SU-DHL-6 (cell line): ENCODE data around the gene NCMAP.

ENCODE experiments used
- H2AFZ ChIP-seq: fragments of 200-600 bp; sonication (generic); 2 replicates; pipeline ENCODE4 v1.6.1; 2014; ENCODE audit warnings: low read depth, mild to moderate bottlenecking, moderate library complexity, mixed read lengths, antibody characterized with exemption, low read length; ENCODE audit not compliant: severe bottlenecking
- H3F3A ChIP-seq: fragments of 200-600 bp; shearing (Covaris generic); 2 replicates; pipeline ENCODE4 v1.6.0; 2016; ENCODE audit warnings: antibody characterized with exemption, mild to moderate bottlenecking; ENCODE audit not compliant: insufficient read depth
- H3K27ac ChIP-seq: fragments of 200-600 bp; sonication (generic); 2 replicates; pipeline ENCODE4 v1.5.1; 2016; ENCODE audit warnings: low read depth, mild to moderate bottlenecking, low read length, moderate library complexity, mixed read lengths
- H3K27me3 ChIP-seq: fragments of 200-600 bp; sonication (generic), shearing (Covaris generic); 2 replicates; pipeline ENCODE4 v1.6.0; 2014; ENCODE audit warnings: mild to moderate bottlenecking, low read length
- H3K36me3 ChIP-seq: fragments of 200-600 bp; sonication (generic); 2 replicates; pipeline ENCODE4 v1.6.1; 2014; ENCODE audit warnings: mild to moderate bottlenecking, low read length, mixed read lengths
- H3K4me2 ChIP-seq: fragments of 300-600, 200-600 bp; shearing (Covaris generic), sonication (generic); 2 replicates; pipeline ENCODE4 v1.6.0; 2014; ENCODE audit warnings: low read length, low read depth, mild to moderate bottlenecking; ENCODE audit not compliant: poor library complexity, severe bottlenecking
- H3K4me3 ChIP-seq: fragments of 200-600 bp; sonication (generic); 2 replicates; pipeline ENCODE4 v1.5.1; 2014; ENCODE audit warnings: antibody characterized with exemption, low read length, mild to moderate bottlenecking, mixed read lengths; ENCODE audit not compliant: insufficient read depth, poor library complexity, severe bottlenecking
- H3K79me2 ChIP-seq: fragments of 200-600 bp; sonication (generic); 2 replicates; pipeline ENCODE4 v1.6.1; 2014; ENCODE audit warnings: mild to moderate bottlenecking, low read length, moderate library complexity; ENCODE audit not compliant: insufficient read depth
- H3K9ac ChIP-seq: fragments of 200-600 bp; sonication (generic); 2 replicates; pipeline ENCODE4 v1.7.0; 2014; ENCODE audit warnings: mild to moderate bottlenecking, low read length
- H3K9me2 ChIP-seq: fragments of 200-600 bp; sonication (generic); replicated peaks from 2 replicates; pipeline ENCODE4 v1.6.1; 2014; ENCODE audit warnings: low read length; ENCODE audit not compliant: insufficient read depth
- H3K9me3 ChIP-seq: fragments of 200-600 bp; sonication (generic); 2 replicates; pipeline ENCODE4 v1.6.1; 2014; ENCODE audit warnings: low read length, mixed read lengths; ENCODE audit not compliant: insufficient read depth
- H4K20me1 ChIP-seq: fragments of 200-600 bp; sonication (generic); 2 replicates; pipeline ENCODE4 v1.6.1; 2014; ENCODE audit warnings: low read depth, mild to moderate bottlenecking, antibody characterized with exemption, low read length, moderate library complexity, mixed read lengths
- CTCF ChIP-seq: fragments of 200-600 bp; sonication (generic); IDR thresholded peaks from one replicate; pipeline ENCODE4 v1.5.1; 2017; ENCODE audit warnings: antibody characterized with exemption, mild to moderate bottlenecking, low read length, moderate library complexity; ENCODE audit not compliant: insufficient read depth, poor library complexity, severe bottlenecking
- EZH2phosphoT487 ChIP-seq: fragments of 200-600 bp; sonication (generic), shearing (Covaris generic); conservative IDR thresholded peaks from 2 replicates; pipeline ENCODE4 v1.6.1; 2018; ENCODE audit warnings: mild to moderate bottlenecking, antibody characterized with exemption, low read length, moderate library complexity, mixed read lengths

The NCMAP gene

GRCh38 chr1:24652382-24652781 lies 96.5 kb downstream of the NCMAP start:
- no peaks in the 10 kb centered on the region for H3K27me3 ChIP-seq
- no peak for TF ChIP-seq EZH2phosphoT487
- no peak for TF ChIP-seq CTCF
- no peak overlapping the region for H3K9ac ChIP-seq
- H3K9me2 ChIP-seq = no peaks in the 10 kb centered on the region
- no peak overlapping the region for H2AFZ ChIP-seq
- peaks cover 97% of the 10 kb centered on the region for H3K36me3 ChIP-seq
- no peak overlapping the region for H3K4me3 ChIP-seq
- no peaks in the 10 kb centered on the region for H3K9me3 ChIP-seq
- H3K79me2 ChIP-seq = peaks cover 61% of the 10 kb centered on the region
- H3F3A ChIP-seq = peaks cover 32% of the 10 kb centered on the region
- peaks cover 46% of the 10 kb centered on the region for H4K20me1 ChIP-seq
- no peak overlapping the region for H3K4me2 ChIP-seq
- H3K27ac ChIP-seq = no peak overlapping the region

GRCh38 chr1:24654010-24654409 lies 98.1 kb downstream of the NCMAP start:
- no peak overlapping the region for H3K27ac ChIP-seq
- H3F3A ChIP-seq = peaks cover 25% of the 10 kb centered on the region
- H3K79me2 ChIP-seq = peaks cover 63% of the 10 kb centered on the region
- H3K27me3 ChIP-seq = no peaks in the 10 kb centered on the region
- H3K9me2 ChIP-seq = no peaks in the 10 kb centered on the region
- peaks cover 44% of the 10 kb centered on the region for H4K20me1 ChIP-seq
- no peak overlapping the region for H3K9ac ChIP-seq
- TF ChIP-seq EZH2phosphoT487 = no peak
- no peak for TF ChIP-seq CTCF
- H3K36me3 ChIP-seq = peaks cover 91% of the 10 kb centered on the region
- H3K4me2 ChIP-seq = no peak overlapping the region
- H2AFZ ChIP-seq = no peak overlapping the region
- H3K9me3 ChIP-seq = no peaks in the 10 kb centered on the region
- H3K4me3 ChIP-seq = no peak overlapping the region

GRCh38 chr1:24656046-24656445 lies 100.2 kb downstream of the NCMAP start:
- Histone ChIP-seq H3K4me3 (no peak overlapping the region), H3K36me3 (peaks cover 88% of the 10 kb centered on the region), H3F3A (peaks cover 26% of the 10 kb centered on the region), H3K79me2 (peaks cover 67% of the 10 kb centered on the region), H4K20me1 (peaks cover 31% of the 10 kb centered on the region), H3K4me2 (no peak overlapping the region), H3K27me3 (no peaks in the 10 kb centered on the region), H2AFZ (no peak overlapping the region), H3K27ac (no peak overlapping the region), H3K9me3 (no peaks in the 10 kb centered on the region), H3K9ac (no peak overlapping the region), H3K9me2 (no peaks in the 10 kb centered on the region)
- TF ChIP-seq EZH2phosphoT487 = no peak

GRCh38 chr1:24657781-24658180 lies 101.9 kb downstream of the NCMAP start:
- no peaks in the 10 kb centered on the region for H3K9me3 ChIP-seq
- H3K27me3 ChIP-seq = no peaks in the 10 kb centered on the region
- peaks cover 72% of the 10 kb centered on the region for H3K79me2 ChIP-seq
- H3K9ac ChIP-seq = no peak overlapping the region
- H3F3A ChIP-seq = peaks cover 29% of the 10 kb centered on the region
- no peak overlapping the region for H3K4me2 ChIP-seq
- H2AFZ ChIP-seq = no peak overlapping the region
- no peak overlapping the region for H3K4me3 ChIP-seq
- no peaks in the 10 kb centered on the region for H3K9me2 ChIP-seq
- H3K36me3 ChIP-seq = peaks cover 86% of the 10 kb centered on the region
- H3K27ac ChIP-seq = no peak overlapping the region
- peaks cover 30% of the 10 kb centered on the region for H4K20me1 ChIP-seq
- no peak for TF ChIP-seq EZH2phosphoT487
- TF ChIP-seq CTCF = no peak
